ENCODE results near the gene SLIT3.

The SLIT3 gene

GRCh38 chr5:169029661-169030274 is 271.2 kb downstream of the SLIT3 start (continued):
- TF ChIP-seq PRDM10 (tag by site-specific recombination; IDR thresholded peaks at IDR 0.05) (peak; percentile 74; the same call in 1 of the 2 replicates), SP7 (tag by site-specific recombination; IDR thresholded peaks at IDR 0.05) (peak; percentile 89), PBX3 (CRISPR knock-in tag; IDR thresholded peaks at IDR 0.05) (no peak), HOXC10 (CRISPR knock-in tag; IDR thresholded peaks at IDR 0.05) (no peak), GLI4 (tag by site-specific recombination; IDR thresholded peaks at IDR 0.05) (no peak), OSR2 (tag by site-specific recombination; IDR thresholded peaks at IDR 0.05) (peak; percentile 90), TSHZ1 (tag by site-specific recombination; IDR thresholded peaks at IDR 0.05; ENCODE audit: borderline replicate concordance) (peak; percentile 79), ZNF184 (tag by site-specific recombination; IDR thresholded peaks at IDR 0.05) (no peak), ZNF302 (tag by site-specific recombination; IDR thresholded peaks at IDR 0.05; ENCODE audit: low read depth) (no peak), ZNF433 (tag by site-specific recombination; IDR thresholded peaks at IDR 0.05; ENCODE audit: low read depth) (no peak)

- POLR2A ChIA-PET, result no interaction called here
- Histone ChIP-seq H3K4me1 (ENCODE audit: control insufficient read depth, insufficient read depth, low read length) (no peaks in the 10 kb centered on the region; the same call in 1 of the 2 replicates), H3K4me3 (ENCODE audit: low read depth, low read length) (no peak overlapping the region), H3K27ac (ENCODE audit: extremely low read depth, low read depth, low read length) (no peak overlapping the region), H3K36me3 (ENCODE audit: control insufficient read depth in 2 of 2, insufficient read depth in 1 of 2, low read length in 2 of 2) (no peaks in the 10 kb centered on the region), H3K9me3 (ENCODE audit: control insufficient read depth, insufficient read depth, low read depth, low read length) (peaks cover 2% of the 10 kb centered on the region; the same call in 1 of the 2 replicates)
- CTCF ChIA-PET, result no interaction called here
- TF ChIP-seq ZBTB20 (tag by site-specific recombination; IDR thresholded peaks at IDR 0.05) (no peak), ZNF157 (tag by site-specific recombination; IDR thresholded peaks at IDR 0.05) (no peak), ZNF777 (tag by site-specific recombination; IDR thresholded peaks at IDR 0.05; ENCODE audit: borderline replicate concordance) (no peak), ZNF549 (tag by site-specific recombination; IDR thresholded peaks at IDR 0.05) (no peak), RBAK (tag by site-specific recombination; IDR thresholded peaks at IDR 0.05) (no peak), ZSCAN4 (tag by site-specific recombination; IDR thresholded peaks at IDR 0.05) (no peak)
Observed at GRCh38 chr5:169029037-169029436, 271.9 kb downstream of the SLIT3 start.
